ENCODE data around the gene MFSD2B. TPM values are rescaled to one million over a fixed set of nuclear protein-coding genes. Genes with fewer than 3 reads are reported as not detected.

MFSD2B gene
- total RNA-seq, 1 donor from 2014 or later = not detected

DNA sequence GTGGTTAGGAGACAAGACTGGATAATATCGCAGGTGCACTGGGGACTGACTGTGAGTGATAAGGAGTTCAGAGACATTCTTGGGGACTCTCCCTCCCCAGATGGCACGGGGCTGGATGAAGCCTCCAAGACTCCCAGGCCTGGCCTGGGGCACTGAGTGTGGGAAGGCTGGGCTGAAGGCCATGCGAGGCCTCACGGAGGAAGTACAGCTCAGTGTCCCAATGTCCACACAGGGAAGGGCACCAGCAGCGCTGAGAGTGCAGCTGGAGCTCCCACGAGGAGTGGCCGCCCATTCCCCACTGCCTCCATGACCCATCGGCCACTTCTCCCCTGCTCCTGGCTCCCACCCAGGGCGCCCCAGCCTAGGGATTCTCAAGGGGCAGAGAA, 6.5 kb downstream of the MFSD2B start:
- no peak overlapping the region for H3K27ac Mint-ChIP-seq
- no peaks in the 10 kb centered on the region for H3K9me3 Mint-ChIP-seq
- DNase-seq (no peak), ATAC-seq (ENCODE audit: low read depth) (no peak)
- TF ChIP-seq, protein P1, sequence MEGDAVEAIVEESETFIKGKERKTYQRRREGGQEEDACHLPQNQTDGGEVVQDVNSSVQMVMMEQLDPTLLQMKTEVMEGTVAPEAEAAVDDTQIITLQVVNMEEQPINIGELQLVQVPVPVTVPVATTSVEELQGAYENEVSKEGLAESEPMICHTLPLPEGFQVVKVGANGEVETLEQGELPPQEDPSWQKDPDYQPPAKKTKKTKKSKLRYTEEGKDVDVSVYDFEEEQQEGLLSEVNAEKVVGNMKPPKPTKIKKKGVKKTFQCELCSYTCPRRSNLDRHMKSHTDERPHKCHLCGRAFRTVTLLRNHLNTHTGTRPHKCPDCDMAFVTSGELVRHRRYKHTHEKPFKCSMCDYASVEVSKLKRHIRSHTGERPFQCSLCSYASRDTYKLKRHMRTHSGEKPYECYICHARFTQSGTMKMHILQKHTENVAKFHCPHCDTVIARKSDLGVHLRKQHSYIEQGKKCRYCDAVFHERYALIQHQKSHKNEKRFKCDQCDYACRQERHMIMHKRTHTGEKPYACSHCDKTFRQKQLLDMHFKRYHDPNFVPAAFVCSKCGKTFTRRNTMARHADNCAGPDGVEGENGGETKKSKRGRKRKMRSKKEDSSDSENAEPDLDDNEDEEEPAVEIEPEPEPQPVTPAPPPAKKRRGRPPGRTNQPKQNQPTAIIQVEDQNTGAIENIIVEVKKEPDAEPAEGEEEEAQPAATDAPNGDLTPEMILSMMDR (IDR thresholded peaks at IDR 0.05) = no peak
- H3K36me3 Mint-ChIP-seq (ENCODE audit: low read depth) = no peaks in the 10 kb centered on the region
- no peak overlapping the region for H3K4me3 Mint-ChIP-seq
- ChIA-PET POLR2A (no interaction called here), CTCF (no interaction called here)
- peaks cover 7% of the 10 kb centered on the region for H3K27me3 Mint-ChIP-seq
- no peaks in the 10 kb centered on the region for H3K4me1 Mint-ChIP-seq
- intact Hi-C loops (cut with micrococcal nuclease) = loop anchor here (10.0 kb wide), 1 partner anchor 138 kb away; no protein-coding TSS in a partner anchor

DNA sequence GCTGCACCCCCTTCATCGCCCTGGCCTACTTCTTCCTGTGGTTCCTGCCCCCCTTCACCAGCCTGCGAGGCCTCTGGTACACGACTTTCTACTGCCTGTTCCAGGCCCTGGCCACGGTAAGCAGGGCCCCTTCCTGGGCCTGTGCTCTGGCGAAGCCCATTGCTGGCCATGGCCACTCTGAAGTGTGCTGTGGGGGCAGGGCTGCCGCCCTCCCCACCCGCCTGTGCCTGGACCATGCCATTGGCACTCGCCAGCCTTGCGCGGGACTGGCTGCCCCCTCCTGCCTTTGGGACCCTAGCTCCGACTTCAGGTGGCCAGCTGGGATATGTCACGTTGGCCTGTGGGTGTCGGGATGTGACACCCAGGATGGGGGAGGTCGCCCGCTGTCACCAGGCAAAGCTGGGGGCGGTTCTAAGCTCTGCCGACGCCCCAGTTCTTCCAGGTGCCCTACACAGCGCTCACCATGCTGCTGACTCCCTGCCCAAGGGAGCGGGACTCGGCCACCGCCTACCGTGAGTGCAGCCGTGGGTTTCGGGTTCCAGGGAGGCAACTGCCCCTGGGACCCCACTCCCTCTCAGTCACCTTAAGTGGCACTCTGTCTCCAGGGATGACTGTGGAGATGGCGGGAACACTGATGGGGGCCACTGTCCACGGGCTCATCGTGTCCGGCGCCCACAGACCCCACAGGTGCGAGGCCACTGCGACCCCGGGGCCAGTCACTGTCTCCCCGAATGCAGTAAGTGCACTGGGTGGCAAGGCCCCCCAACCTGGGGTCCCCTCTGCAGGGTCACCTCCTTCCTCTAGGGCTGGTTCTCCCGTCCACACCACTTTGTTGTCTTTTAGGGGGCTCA, 7.2 kb downstream of the MFSD2B start:
- intact Hi-C loops (cut with micrococcal nuclease) = loop anchor here (10.0 kb wide), 1 partner anchor 138 kb away; no protein-coding TSS in a partner anchor
- DNase-seq (no peak), ATAC-seq (ENCODE audit: low read depth) (no peak)
- Mint-ChIP-seq H3K27ac (no peak overlapping the region), H3K27me3 (no peaks in the 10 kb centered on the region), H3K36me3 (ENCODE audit: low read depth) (peaks cover 2% of the 10 kb centered on the region), H3K4me3 (no peak overlapping the region), H3K9me3 (no peaks in the 10 kb centered on the region), H3K4me1 (no peaks in the 10 kb centered on the region)
- TF ChIP-seq, protein P1 (IDR thresholded peaks at IDR 0.05) = no peak
- POLR2A ChIA-PET = no interaction called here
- CTCF ChIA-PET = no interaction called here

DNA sequence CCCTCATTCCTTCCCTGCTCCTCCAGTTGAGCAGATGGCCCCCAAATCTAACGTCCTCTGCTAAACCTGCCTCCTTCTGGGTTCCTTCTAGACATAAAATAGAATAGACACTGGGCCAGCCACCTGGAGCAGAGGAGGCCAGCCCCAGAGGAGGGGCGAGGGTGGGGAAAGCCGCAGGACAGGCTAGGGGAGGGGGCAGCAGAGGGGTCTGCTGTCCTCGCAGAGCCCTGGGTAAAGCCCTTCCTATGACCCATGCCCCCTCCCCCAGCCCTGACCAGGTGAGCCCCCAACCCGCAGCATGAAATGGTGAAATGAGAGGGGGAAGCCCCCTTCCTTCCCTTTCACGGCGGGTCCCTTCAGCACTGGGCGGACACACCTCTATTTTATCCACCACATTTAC, 7.8 kb downstream of the MFSD2B start:
- Mint-ChIP-seq H3K27ac (no peak overlapping the region), H3K27me3 (no peaks in the 10 kb centered on the region), H3K4me1 (no peaks in the 10 kb centered on the region), H3K36me3 (ENCODE audit: low read depth) (peaks cover 9% of the 10 kb centered on the region), H3K4me3 (no peak overlapping the region), H3K9me3 (no peaks in the 10 kb centered on the region)
- ATAC-seq (ENCODE audit: low read depth) (no peak), DNase-seq (no peak)
- intact Hi-C loops (cut with micrococcal nuclease) = loop anchor here (10.0 kb wide), 1 partner anchor 137 kb away; no protein-coding TSS in a partner anchor
- TF ChIP-seq, protein P1 (IDR thresholded peaks at IDR 0.05) = no peak
- ChIA-PET POLR2A (no interaction called here), CTCF (no interaction called here)

DNA sequence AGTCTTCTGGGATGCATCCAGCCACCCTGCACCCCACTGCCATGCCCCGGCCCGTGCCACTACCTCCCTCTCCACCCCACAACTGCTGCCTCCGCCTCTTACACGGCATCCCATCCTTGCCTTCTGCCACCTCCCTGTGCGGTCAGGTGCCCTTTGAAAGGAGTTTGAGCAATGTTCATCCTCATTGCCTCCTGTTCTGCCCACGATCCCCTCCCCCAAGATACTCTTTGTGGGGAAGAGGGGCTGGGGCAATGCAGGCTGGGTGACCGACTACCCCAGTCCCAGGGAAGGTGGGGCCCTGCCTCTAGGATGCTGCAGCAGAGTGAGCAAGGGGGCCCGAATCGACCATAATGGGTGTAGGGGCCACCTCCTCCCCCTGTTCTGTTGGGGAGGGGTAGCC, 8.4 kb downstream of the MFSD2B start:
- no peak for ATAC-seq (ENCODE audit: low read depth)
- peaks cover 13% of the 10 kb centered on the region for H3K36me3 Mint-ChIP-seq (ENCODE audit: low read depth)

DNA sequence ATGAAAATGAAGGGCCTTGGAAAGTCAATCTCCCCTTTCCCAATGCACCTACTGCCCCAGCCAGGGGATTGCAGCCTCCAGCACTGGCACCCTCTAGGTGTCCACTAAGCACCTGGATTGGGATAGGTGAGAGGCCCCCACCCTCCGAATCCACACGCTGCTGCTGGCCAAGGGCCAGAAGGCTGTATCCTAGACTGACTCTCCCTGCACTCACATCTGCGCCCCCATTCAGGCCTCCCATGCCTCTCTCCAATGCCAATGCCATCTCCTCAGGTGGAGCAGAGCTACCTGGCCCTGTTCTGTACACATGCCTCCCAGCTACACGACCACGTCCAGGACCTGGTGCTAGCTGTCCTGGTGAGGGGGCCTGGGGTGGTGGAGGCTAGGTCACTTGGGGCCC, 9.8 kb downstream of the MFSD2B start:
- intact Hi-C loops (cut with micrococcal nuclease) = loop anchor here (10.0 kb wide), 1 partner anchor 135 kb away; no protein-coding TSS in a partner anchor
- no peaks in the 10 kb centered on the region for H3K4me1 Mint-ChIP-seq
- no peaks in the 10 kb centered on the region for H3K9me3 Mint-ChIP-seq
- no peak overlapping the region for H3K27ac Mint-ChIP-seq
- POLR2A ChIA-PET = no interaction called here
- H3K27me3 Mint-ChIP-seq = no peaks in the 10 kb centered on the region
- peaks cover 24% of the 10 kb centered on the region for H3K36me3 Mint-ChIP-seq (ENCODE audit: low read depth)
- ATAC-seq (ENCODE audit: low read depth) (no peak), DNase-seq (no peak)
- no peak overlapping the region for H3K4me3 Mint-ChIP-seq
- TF ChIP-seq, protein P1 (IDR thresholded peaks at IDR 0.05) = no peak
- CTCF ChIA-PET = no interaction called here

More for the DNA sequence above, 8.4 kb downstream of the MFSD2B start:
- POLR2A ChIA-PET = no interaction called here
- CTCF ChIA-PET = no interaction called here
- no peaks in the 10 kb centered on the region for H3K27me3 Mint-ChIP-seq
- TF ChIP-seq, protein P1 (IDR thresholded peaks at IDR 0.05) = no peak
- H3K4me1 Mint-ChIP-seq = no peaks in the 10 kb centered on the region
- intact Hi-C loops (cut with micrococcal nuclease) = loop anchor here (10.0 kb wide), 1 partner anchor 137 kb away; no protein-coding TSS in a partner anchor
- H3K9me3 Mint-ChIP-seq = no peaks in the 10 kb centered on the region
- H3K27ac Mint-ChIP-seq = no peak overlapping the region
- DNase-seq = no peak
- H3K4me3 Mint-ChIP-seq = no peak overlapping the region
